Right lobe of liver (tissue), 6 donors: ENCODE data around the gene HDAC4. TPM values are rescaled to one million over a fixed set of nuclear protein-coding genes. Genes with fewer than 3 reads are reported as not detected.

Source experiments
- ATAC-seq, 4 donors: fragments of 200-7000 bp; cut with Tn5 transposase; one replicate each; pipeline ENCODE4 v1.9.1; 2020; ENCODE audit warnings: mild to moderate bottlenecking in 4 of 4, moderate library complexity in 4 of 4
- DNase-seq, 3 donors: peaks; one replicate each; pipeline ENCODE4 v3.0.0-alpha.2; 2020
- H3K27ac ChIP-seq, 3 donors: fragments of 200-600 bp; one replicate each; pipeline ENCODE4 v1.8.0; 2022
- H3K27me3 ChIP-seq, 2 donors: fragments of 200-600 bp; one replicate each; pipeline ENCODE4 v1.8.0; 2022
- H3K36me3 ChIP-seq, 4 donors: fragments of 200-600 bp; sonication (generic) in 1 of 4; one replicate each; pipeline versions ENCODE4 v1.5.1 to v1.8.0; 2017 to 2022; ENCODE audit warnings: control low read depth in 1 of 4
- H3K4me1 ChIP-seq, 4 donors: fragments of 200-600 bp; sonication (generic) in 1 of 4; one replicate each; pipeline versions ENCODE4 v1.5.1 to v1.8.0; 2017 to 2022; ENCODE audit warnings: control low read depth in 1 of 4
- H3K4me3 ChIP-seq, 3 donors: fragments of 200-600 bp; one replicate each; pipeline ENCODE4 v1.8.0; 2022
- H3K9me3 ChIP-seq, 4 donors: fragments of 200-600 bp; sonication (generic) in 1 of 4; one replicate each; pipeline versions ENCODE4 v1.5.1 to v1.8.0; 2017 to 2022; ENCODE audit warnings: control low read depth in 1 of 4
- POLR2A ChIP-seq: fragments of 450-650 bp; IDR thresholded peaks from one replicate; pipeline ENCODE4 v1.6.1; 2017; ENCODE audit warnings: antibody characterized with exemption, mild to moderate bottlenecking
- WGBS: methylation state at CpG from one replicate; pipeline ENCODE4 v1.1.6; 2018; ENCODE audit warnings: low coverage, low lambda C conversion rate; ENCODE audit not compliant: insufficient coverage; ENCODE audit errors: missing lambda C conversion rate; 5-methylcytosine and 5-hydroxymethylcytosine counted together
- intact Hi-C, 2 donors: fragments of 100-400 bp; cut with DNase I; formaldehyde crosslinking; loops; one replicate each; pipeline versions ENCODE4 v1.11.2 to v1.14.1; 2022
- total RNA-seq, 6 experiments: library from RNA; depleted of rRNA in 2 of 6; stranded (reverse); fragments of >200 nt in 2 of 6; fragmentation: NEBNext Ultra II Directional in 3 of 6; extraction: Animal tissue kit (Norgen Biotek cat#: 25700) in 3 of 6; gene quantifications; one replicate each; pipeline versions ENCODE4 v1.1.0 to v1.2.4, GENCODE V29; 2016 to 2023
- TF ChIP-seq, protein P1 (sequence below), 4 donors: fragments of 200-600 bp in 3 of 4; fragments of 450-650 bp in 1 of 4; IDR thresholded peaks; one replicate each; pipeline versions ENCODE4 v1.5.1 to v1.8.0; 2016 to 2022; ENCODE audit warnings: antibody characterized with exemption in 4 of 4, mild to moderate bottlenecking in 2 of 4
- donor health status: DM: no; HTN: yes; CAD: no.
- donor health status: DM: no; HTN: no; CAD: no.
- donor health status: DM: no; HTN: no; CAD: no.
- donor health status: DM: no; HTN: yes; CAD: no.
- donor health status: DM: no; HTN: yes; CAD: no.

The HDAC4 gene
- total RNA-seq, 6 experiments from 2014 or later: 8.9 to 22.4 (median 14.7) TPM

DNA sequence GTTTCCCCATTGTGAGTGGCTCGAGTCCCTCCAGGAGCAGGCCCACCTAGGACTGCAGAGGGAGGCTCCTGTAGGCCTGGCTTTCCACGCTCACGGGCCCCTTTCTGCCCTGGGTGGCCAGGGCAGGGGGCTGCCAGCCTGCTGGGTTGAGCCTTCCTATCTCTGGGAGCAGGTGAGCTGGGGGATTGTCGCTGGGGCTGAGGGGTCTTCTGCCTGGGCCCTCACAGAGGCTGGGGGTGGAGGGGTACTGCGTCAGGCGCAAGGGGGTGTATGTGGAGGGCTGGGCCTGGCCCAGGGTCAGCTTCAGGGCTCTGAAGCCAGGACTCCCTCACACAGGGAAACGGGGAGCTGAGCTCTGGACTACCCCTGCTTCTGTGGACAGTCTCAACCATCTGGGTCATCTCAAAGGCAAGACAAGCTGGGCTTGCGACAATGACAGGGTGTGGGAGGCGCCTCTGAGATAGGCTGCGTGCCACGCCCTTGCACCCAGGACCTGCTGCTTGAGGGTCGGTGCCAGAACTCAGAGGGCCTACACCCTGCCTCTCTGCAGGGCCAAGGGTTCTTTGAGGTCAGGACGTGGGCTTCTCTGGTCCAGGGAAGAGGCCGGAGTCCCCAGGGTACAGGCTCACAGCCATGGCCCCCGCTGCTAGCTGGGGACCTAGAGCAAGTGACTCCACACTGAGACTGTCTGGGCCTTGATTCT is 346.9 kb downstream of the HDAC4 start:
- H3K9me3 ChIP-seq: no peaks in the 10 kb centered on the region
- WGBS: 94% methylated on average over 3 of the region's 15 CpGs
- no peak overlapping the region for H3K4me3 ChIP-seq
- no peaks in the 10 kb centered on the region for H3K27me3 ChIP-seq
- ATAC-seq: peak in 1 of 4 donors; percentile 32
- no peaks in the 10 kb centered on the region for H3K4me1 ChIP-seq
- no peak for DNase-seq
- no peak overlapping the region for H3K27ac ChIP-seq
- TF ChIP-seq POLR2A: no peak
- TF ChIP-seq, protein P1, sequence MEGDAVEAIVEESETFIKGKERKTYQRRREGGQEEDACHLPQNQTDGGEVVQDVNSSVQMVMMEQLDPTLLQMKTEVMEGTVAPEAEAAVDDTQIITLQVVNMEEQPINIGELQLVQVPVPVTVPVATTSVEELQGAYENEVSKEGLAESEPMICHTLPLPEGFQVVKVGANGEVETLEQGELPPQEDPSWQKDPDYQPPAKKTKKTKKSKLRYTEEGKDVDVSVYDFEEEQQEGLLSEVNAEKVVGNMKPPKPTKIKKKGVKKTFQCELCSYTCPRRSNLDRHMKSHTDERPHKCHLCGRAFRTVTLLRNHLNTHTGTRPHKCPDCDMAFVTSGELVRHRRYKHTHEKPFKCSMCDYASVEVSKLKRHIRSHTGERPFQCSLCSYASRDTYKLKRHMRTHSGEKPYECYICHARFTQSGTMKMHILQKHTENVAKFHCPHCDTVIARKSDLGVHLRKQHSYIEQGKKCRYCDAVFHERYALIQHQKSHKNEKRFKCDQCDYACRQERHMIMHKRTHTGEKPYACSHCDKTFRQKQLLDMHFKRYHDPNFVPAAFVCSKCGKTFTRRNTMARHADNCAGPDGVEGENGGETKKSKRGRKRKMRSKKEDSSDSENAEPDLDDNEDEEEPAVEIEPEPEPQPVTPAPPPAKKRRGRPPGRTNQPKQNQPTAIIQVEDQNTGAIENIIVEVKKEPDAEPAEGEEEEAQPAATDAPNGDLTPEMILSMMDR (IDR thresholded peaks at IDR 0.05): no peak
- intact Hi-C loops: no loop called here
- H3K36me3 ChIP-seq: peaks cover 0 to 19% (median 4%) of the 10 kb centered on the region in 4 donors

DNA sequence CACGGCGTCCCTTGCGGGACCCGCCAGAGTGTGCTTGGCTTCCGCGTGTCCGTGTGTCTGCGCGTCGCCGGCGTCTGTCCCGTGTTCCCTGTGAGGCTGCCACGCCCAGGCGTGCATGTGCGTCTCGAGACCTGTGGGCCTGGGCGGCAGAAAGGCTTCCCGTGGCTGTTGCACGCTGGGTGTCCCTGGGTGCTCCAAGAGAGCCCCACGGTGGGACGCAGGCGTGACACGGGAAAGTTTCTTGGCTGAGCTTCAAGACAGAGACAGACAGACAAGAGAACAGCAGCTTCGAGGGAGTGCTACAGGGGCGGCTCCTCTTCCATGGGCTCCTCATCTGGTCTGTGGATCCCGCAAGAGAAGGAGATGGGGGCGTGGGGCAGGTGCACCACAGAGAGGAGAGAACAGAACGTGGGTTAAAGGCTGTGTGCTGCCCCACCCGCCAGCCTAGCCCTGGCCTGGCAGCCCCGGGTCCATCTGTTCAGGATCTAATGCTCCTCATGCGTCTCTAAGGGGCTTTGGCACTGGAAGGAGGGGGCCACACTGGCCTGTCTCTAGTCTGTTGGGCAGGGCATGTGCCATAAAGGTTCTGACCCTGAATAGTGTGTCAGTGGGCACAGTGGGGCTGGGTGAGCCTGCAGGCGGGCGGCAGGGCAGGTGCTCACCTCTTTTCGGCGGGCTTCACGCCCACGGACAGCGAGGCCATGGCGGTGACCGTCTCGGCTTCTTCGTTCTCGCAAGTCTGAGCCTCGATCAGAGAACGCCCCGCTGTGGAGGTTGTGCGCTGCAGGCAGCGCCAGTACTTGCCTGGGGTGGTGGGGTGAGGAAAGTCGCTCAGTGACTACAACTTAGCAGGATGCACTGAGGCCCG is 347.8 kb downstream of the HDAC4 start:
- H3K27me3 ChIP-seq: no peaks in the 10 kb centered on the region
- DNase-seq: peak in 1 of 3 donors; percentile 49
- ATAC-seq: no peak
- no peaks in the 10 kb centered on the region for H3K9me3 ChIP-seq
- WGBS: 96% methylated on average over 26 of the region's 51 CpGs
- intact Hi-C loops: no loop called here
- TF ChIP-seq, protein P1 (IDR thresholded peaks at IDR 0.05): no peak
- TF ChIP-seq POLR2A: no peak
- H3K4me1 ChIP-seq: no peaks in the 10 kb centered on the region
- H3K4me3 ChIP-seq: no peak overlapping the region
- peaks cover 0 to 19% (median 4%) of the 10 kb centered on the region in 4 donors for H3K36me3 ChIP-seq
- no peak overlapping the region for H3K27ac ChIP-seq

GRCh38 chr2:239051891-239052445 is 348.9 kb downstream of the HDAC4 start:
- no peak for ATAC-seq
- H3K36me3 ChIP-seq: peaks cover 0 to 19% (median 3%) of the 10 kb centered on the region in 4 donors
- no peak for DNase-seq
- H3K9me3 ChIP-seq: no peaks in the 10 kb centered on the region
- H3K4me1 ChIP-seq: no peaks in the 10 kb centered on the region
- intact Hi-C loops: no loop called here
- 97% methylated on average over 17 of the region's 19 CpGs for WGBS
- no peaks in the 10 kb centered on the region for H3K27me3 ChIP-seq
- no peak overlapping the region for H3K27ac ChIP-seq
- H3K4me3 ChIP-seq: no peak overlapping the region
- TF ChIP-seq, protein P1 (IDR thresholded peaks at IDR 0.05): no peak
- no peak for TF ChIP-seq POLR2A

DNA sequence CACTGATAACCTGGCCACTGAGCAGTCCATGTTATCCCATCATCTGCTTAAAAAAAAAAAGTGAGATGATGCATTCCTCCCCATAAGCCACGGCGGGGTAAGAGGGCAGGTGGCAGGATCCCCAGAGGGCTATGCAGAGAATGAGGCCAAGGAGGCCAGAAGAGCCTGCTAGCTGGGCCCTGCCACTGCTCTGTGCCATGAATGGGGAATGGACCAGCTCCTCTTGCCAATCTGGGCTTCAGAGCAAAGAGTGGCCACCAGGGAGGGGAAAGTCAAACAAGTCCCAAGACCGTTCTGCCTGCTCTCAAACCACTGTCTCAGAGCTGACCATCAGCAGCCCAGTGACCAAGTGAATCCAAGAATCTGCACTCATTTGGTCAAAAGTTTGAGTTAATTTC is 350.6 kb downstream of the HDAC4 start:
- Histone ChIP-seq H3K9me3 (no peaks in the 10 kb centered on the region), H3K36me3 (peaks cover 0 to 16% (median 3%) of the 10 kb centered on the region in 4 donors), H3K4me3 (no peak overlapping the region), H3K4me1 (no peaks in the 10 kb centered on the region), H3K27me3 (no peaks in the 10 kb centered on the region), H3K27ac (no peak overlapping the region)
- intact Hi-C loops: no loop called here
- TF ChIP-seq, protein P1 (IDR thresholded peaks at IDR 0.05): no peak
- no peak for TF ChIP-seq POLR2A
- no peak for DNase-seq
- ATAC-seq: no peak
- WGBS: no CpG with 5 or more reads among the region's 3 CpGs
